HepG2 (cell line): Measurements from ENCODE around the gene LIME1. TPM values are rescaled to one million over a fixed set of nuclear protein-coding genes. Genes with fewer than 3 reads are reported as not detected.

ENCODE experiments used
- ARID4A ChIP-seq: sonication (generic); formaldehyde crosslinking; IDR thresholded peaks from 2 replicates; pipeline ENCODE4 v1.5.0; 2020; ENCODE audit warnings: mild to moderate bottlenecking, missing genetic modification reagents, borderline replicate concordance
- ATM ChIP-seq: fragments of 450-650 bp; IDR thresholded peaks from 2 replicates; pipeline ENCODE4 v1.7.1; 2017; ENCODE audit warnings: mild to moderate bottlenecking, borderline replicate concordance
- CCDC6 ChIP-seq: sonication (generic); formaldehyde crosslinking; IDR thresholded peaks from 2 replicates; pipeline ENCODE4 v1.8.1; 2022; ENCODE audit warnings: mild to moderate bottlenecking, missing genetic modification reagents, moderate library complexity
- EEA1 ChIP-seq: sonication (generic); formaldehyde crosslinking; IDR thresholded peaks from 2 replicates; pipeline ENCODE4 v1.5.1; 2020; ENCODE audit warnings: mild to moderate bottlenecking, missing genetic modification reagents, borderline replicate concordance
- GPN1 ChIP-seq: sonication (generic); formaldehyde crosslinking; IDR thresholded peaks from 2 replicates; pipeline ENCODE4 v1.5.1; 2020; ENCODE audit warnings: missing genetic modification reagents, borderline replicate concordance
- HDAC6 ChIP-seq: fragments of 200-600 bp; sonication (generic); IDR thresholded peaks from 2 replicates; pipeline ENCODE4 v1.7.0; 2017; ENCODE audit warnings: mild to moderate bottlenecking, antibody characterized with exemption, low read length, low read depth
- HNRNPK ChIP-seq: fragments of 200-400 bp; formaldehyde crosslinking; IDR thresholded peaks from 2 replicates; pipeline ENCODE4 v1.6.1; 2018; ENCODE audit warnings: low read length, low read depth, moderate library complexity, mild to moderate bottlenecking; ENCODE audit not compliant: poor library complexity, severe bottlenecking
- IKZF4 ChIP-seq: sonication (generic); formaldehyde crosslinking; IDR thresholded peaks from 2 replicates; pipeline ENCODE4 v1.5.1; 2020; ENCODE audit warnings: borderline replicate concordance, mild to moderate bottlenecking, low read depth, missing genetic modification reagents; ENCODE audit errors: not compliant biosample characterization
- IRF2 ChIP-seq: IDR thresholded peaks from 2 replicates; pipeline ENCODE4 v1.6.1; 2018; ENCODE audit warnings: missing genetic modification reagents, missing compliant biosample characterization
- MAZ ChIP-seq, 2 experiments: sonication (generic) in 1 of 2; formaldehyde crosslinking in 1 of 2; IDR thresholded peaks; 2 replicates each; pipeline versions ENCODE4 v1.5.0 to v1.6.1; 2012 to 2020; ENCODE audit warnings: low read depth in 2 of 2, mild to moderate bottlenecking in 2 of 2, borderline replicate concordance in 1 of 2, improper control_type of control experiment in 1 of 2, low read length in 1 of 2, missing genetic modification reagents in 1 of 2, moderate library complexity in 1 of 2
- PHF20 ChIP-seq: sonication (generic); formaldehyde crosslinking; IDR thresholded peaks from 2 replicates; pipeline ENCODE4 v1.5.0; 2020; ENCODE audit warnings: mild to moderate bottlenecking, missing genetic modification reagents
- RARA ChIP-seq: IDR thresholded peaks from 2 replicates; pipeline ENCODE4 v1.6.1; 2016; ENCODE audit warnings: missing genetic modification reagents, missing compliant biosample characterization
- RXRA ChIP-seq: sonication (generic); formaldehyde crosslinking; IDR thresholded peaks from 2 replicates; pipeline ENCODE4 v1.5.1; 2020; ENCODE audit warnings: missing genetic modification reagents
- SMAD1 ChIP-seq: sonication (generic); formaldehyde crosslinking; IDR thresholded peaks from 2 replicates; pipeline ENCODE4 v1.4.0; 2020; ENCODE audit warnings: missing genetic modification reagents, low read depth, mild to moderate bottlenecking, borderline replicate concordance
- THAP11 ChIP-seq: IDR thresholded peaks from 2 replicates; pipeline ENCODE4 v1.6.1; 2016; ENCODE audit warnings: missing biosample characterization, missing genetic modification reagents
- ZBTB21 ChIP-seq: sonication (generic); formaldehyde crosslinking; IDR thresholded peaks from 2 replicates; pipeline ENCODE4 v1.4.0; 2020; ENCODE audit warnings: missing genetic modification reagents
- ZBTB42 ChIP-seq: sonication (generic); formaldehyde crosslinking; IDR thresholded peaks from 2 replicates; pipeline ENCODE4 v1.5.0; 2020; ENCODE audit warnings: mild to moderate bottlenecking, missing genetic modification reagents
- ZBTB7A ChIP-seq: sonication (generic); formaldehyde crosslinking; IDR thresholded peaks from 2 replicates; pipeline ENCODE4 v1.8.0; 2022; ENCODE audit warnings: mild to moderate bottlenecking, missing genetic modification reagents
- ZEB1 ChIP-seq: IDR thresholded peaks from 2 replicates; pipeline ENCODE4 v1.6.1; 2012; ENCODE audit warnings: mild to moderate bottlenecking, low read depth, inconsistent platforms; ENCODE audit not compliant: insufficient replicate concordance
- ZFX ChIP-seq: sonication (generic); formaldehyde crosslinking; IDR thresholded peaks from 2 replicates; pipeline ENCODE4 v1.4.0; 2020; ENCODE audit warnings: mild to moderate bottlenecking, low read depth, missing genetic modification reagents, moderate library complexity
- ZNF263 ChIP-seq: sonication (generic); formaldehyde crosslinking; IDR thresholded peaks from 2 replicates; pipeline ENCODE4 v1.4.0; 2020; ENCODE audit warnings: missing genetic modification reagents
- ZNF296 ChIP-seq: sonication (generic); formaldehyde crosslinking; conservative IDR thresholded peaks from 2 replicates; pipeline ENCODE4 v1.5.0; 2020; ENCODE audit warnings: mild to moderate bottlenecking, missing genetic modification reagents
- ZNF501 ChIP-seq: sonication (generic); formaldehyde crosslinking; IDR thresholded peaks from 2 replicates; pipeline ENCODE4 v1.5.1; 2020; ENCODE audit warnings: mild to moderate bottlenecking, moderate library complexity, missing genetic modification reagents
- ZNF619 ChIP-seq: sonication (generic); formaldehyde crosslinking; IDR thresholded peaks from 2 replicates; pipeline ENCODE4 v1.4.0; 2020; ENCODE audit warnings: mild to moderate bottlenecking, missing genetic modification reagents
- ZNF777 ChIP-seq: sonication (generic); formaldehyde crosslinking; IDR thresholded peaks from 2 replicates; pipeline ENCODE4 v1.4.0; 2020; ENCODE audit warnings: missing genetic modification reagents
- ZSCAN22 ChIP-seq: sonication (generic); formaldehyde crosslinking; IDR thresholded peaks from 2 replicates; pipeline ENCODE4 v1.4.0; 2020; ENCODE audit warnings: mild to moderate bottlenecking, missing genetic modification reagents
- ZSCAN25 ChIP-seq: sonication (generic); formaldehyde crosslinking; IDR thresholded peaks from 2 replicates; pipeline ENCODE4 v1.8.0; 2022; ENCODE audit warnings: mild to moderate bottlenecking, missing genetic modification reagents
- polyA plus RNA-seq, 8 experiments: library from polyadenylated mRNA; depleted of rRNA in 3 of 8; stranded (reverse) in 7 of 8; unstranded in 1 of 8; fragments of >200 nt; fragmentation: Illumina TruSeq in 4 of 8; extraction: Trizol in 4 of 8; gene quantifications; 2 replicates each; pipeline versions ENCODE4 v1.2.1 to v1.2.3, GENCODE V29; 2011 to 2016; ENCODE audit warnings: low read depth in 4 of 8, missing spikeins in 1 of 8, mixed read lengths in 1 of 8; ENCODE audit not compliant: insufficient read depth in 1 of 8
- total RNA-seq, 5 experiments: library from RNA; depleted of rRNA; stranded (reverse); fragments of >200 nt; fragmentation: Illumina TruSeq; extraction: Trizol; gene quantifications; 2 replicates each; pipeline ENCODE4 v1.2.3, GENCODE V29; 2016; ENCODE audit warnings: low read depth in 1 of 5

LIME1 gene
- total and polyA plus RNA-seq, 2 of the 13 experiments (the other 11 are each of a cell fraction or from before 2014, with no cell fraction given) = 13.0 to 61.5 TPM

- TF ChIP-seq ARID4A (CRISPR knock-in tag) (peak; percentile 73; the same call in 1 of the 2 replicates), ZBTB21 (no peak), RARA (peak; percentile 45; the same call in 1 of the 2 replicates), ZBTB7A (CRISPR knock-in tag) (peak; percentile 92), ZNF501 (no peak; the same call in 1 of the 2 replicates), IRF2 (CRISPR knock-in tag) (no peak), THAP11 (CRISPR knock-in tag) (no peak; the same call in 1 of the 2 replicates), ZFX (peak; percentile 58; the same call in 1 of the 2 replicates), HNRNPK (no peak), ZSCAN25 (CRISPR knock-in tag) (peak; percentile 90), HDAC6 (no peak), ZNF263 (peak; percentile 77), EEA1 (CRISPR knock-in tag) (peak; percentile 92), ZNF619 (CRISPR knock-in tag) (0 out of 2 replicates have a peak, but pooled peaks have one; percentile 40), ZEB1 (no peak), CCDC6 (CRISPR knock-in tag) (no peak), ATM (no peak), MAZ (IDR thresholded peaks at IDR 0.05; ENCODE audit: borderline replicate concordance, low read depth, low read length) (no peak), MAZ (CRISPR knock-in tag; IDR thresholded peaks at IDR 0.05; ENCODE audit: low read depth) (peak; percentile 51; the same call in 1 of the 2 replicates), PHF20 (CRISPR knock-in tag) (no peak), ZSCAN22 (peak; percentile 96), SMAD1 (peak; percentile 73), ZNF296 (CRISPR knock-in tag) (peak; percentile 93), RXRA (CRISPR knock-in tag) (peak; percentile 68), ZNF777 (CRISPR knock-in tag) (no peak), GPN1 (CRISPR knock-in tag) (no peak; the same call in 1 of the 2 replicates), IKZF4 (CRISPR knock-in tag) (peak; percentile 16), ZBTB42 (no peak)
These were observed 2.1 kb upstream of the LIME1 start (continued) for GRCh38 chr20:63734111-63734945.
